Measurements from ENCODE around the gene VSTM2B. TPM values are rescaled to one million over a fixed set of nuclear protein-coding genes. Genes with fewer than 3 reads are reported as not detected.

VSTM2B gene
- polyA plus RNA-seq, 1 experiment, result not detected

DNA sequence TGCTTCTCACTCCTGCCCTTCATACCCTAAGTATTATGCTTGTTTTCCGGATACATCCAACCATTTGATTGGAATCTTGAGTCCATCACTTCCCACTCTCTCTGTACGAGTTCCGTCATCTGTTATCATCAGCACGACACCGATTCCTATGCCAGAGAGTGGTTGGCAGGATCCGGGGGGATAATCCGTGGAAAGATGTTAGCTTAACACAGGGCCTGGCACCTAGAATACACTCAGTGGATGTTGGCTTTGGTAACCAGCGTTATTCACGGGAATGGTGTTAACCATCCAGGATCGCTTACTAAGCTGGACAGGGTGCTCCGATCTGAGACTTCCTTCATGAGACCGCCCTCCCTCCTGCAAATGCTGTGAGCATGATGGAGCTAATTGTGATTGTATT, 12.4 kb downstream of the VSTM2B start:
- no peak for DNase-seq (ENCODE audit: low read depth, low spot score)
- POLR2A ChIA-PET, result no interaction called here
- CTCF ChIA-PET, result no interaction called here
- H3K9me3 ChIP-seq (ENCODE audit: control insufficient read depth, insufficient read depth, low read length), result peaks cover 5% of the 10 kb centered on the region; the same call in 1 of the 2 replicates
- H3K27me3 ChIP-seq (ENCODE audit: control insufficient read depth, insufficient read depth, low read length), result no peaks in the 10 kb centered on the region
- H3K4me3 ChIP-seq (ENCODE audit: low read depth, low read length), result no peak overlapping the region
- TF ChIP-seq, protein P1, sequence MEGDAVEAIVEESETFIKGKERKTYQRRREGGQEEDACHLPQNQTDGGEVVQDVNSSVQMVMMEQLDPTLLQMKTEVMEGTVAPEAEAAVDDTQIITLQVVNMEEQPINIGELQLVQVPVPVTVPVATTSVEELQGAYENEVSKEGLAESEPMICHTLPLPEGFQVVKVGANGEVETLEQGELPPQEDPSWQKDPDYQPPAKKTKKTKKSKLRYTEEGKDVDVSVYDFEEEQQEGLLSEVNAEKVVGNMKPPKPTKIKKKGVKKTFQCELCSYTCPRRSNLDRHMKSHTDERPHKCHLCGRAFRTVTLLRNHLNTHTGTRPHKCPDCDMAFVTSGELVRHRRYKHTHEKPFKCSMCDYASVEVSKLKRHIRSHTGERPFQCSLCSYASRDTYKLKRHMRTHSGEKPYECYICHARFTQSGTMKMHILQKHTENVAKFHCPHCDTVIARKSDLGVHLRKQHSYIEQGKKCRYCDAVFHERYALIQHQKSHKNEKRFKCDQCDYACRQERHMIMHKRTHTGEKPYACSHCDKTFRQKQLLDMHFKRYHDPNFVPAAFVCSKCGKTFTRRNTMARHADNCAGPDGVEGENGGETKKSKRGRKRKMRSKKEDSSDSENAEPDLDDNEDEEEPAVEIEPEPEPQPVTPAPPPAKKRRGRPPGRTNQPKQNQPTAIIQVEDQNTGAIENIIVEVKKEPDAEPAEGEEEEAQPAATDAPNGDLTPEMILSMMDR (IDR thresholded peaks at IDR 0.05; ENCODE audit: low read depth, low read length), result no peak
- no peak overlapping the region for H3K27ac ChIP-seq (ENCODE audit: low read depth, low read length)

DNA sequence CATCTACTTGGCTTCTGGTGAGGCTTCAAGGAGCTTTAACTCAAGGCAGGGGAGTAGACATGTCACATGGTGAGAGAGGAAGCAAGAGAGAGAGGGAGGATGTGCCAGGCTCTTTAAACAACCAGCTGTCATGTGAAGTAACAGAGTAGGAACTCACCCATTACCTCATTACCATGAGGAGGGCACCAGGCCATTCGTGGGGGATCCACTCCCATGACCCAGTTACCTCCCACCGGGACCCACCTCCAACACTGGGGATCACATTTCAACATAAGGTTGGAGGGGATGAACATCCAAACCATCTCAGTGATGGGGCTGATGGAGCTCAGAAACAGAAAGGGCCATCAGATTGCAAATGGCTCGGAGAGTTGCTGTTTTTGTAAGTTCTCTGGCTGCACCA, 12.9 kb downstream of the VSTM2B start:
- DNase-seq (ENCODE audit: low read depth, low spot score), result no peak
- CTCF ChIA-PET, result no interaction called here
- TF ChIP-seq, protein P1 (IDR thresholded peaks at IDR 0.05; ENCODE audit: low read depth, low read length), result no peak

DNA sequence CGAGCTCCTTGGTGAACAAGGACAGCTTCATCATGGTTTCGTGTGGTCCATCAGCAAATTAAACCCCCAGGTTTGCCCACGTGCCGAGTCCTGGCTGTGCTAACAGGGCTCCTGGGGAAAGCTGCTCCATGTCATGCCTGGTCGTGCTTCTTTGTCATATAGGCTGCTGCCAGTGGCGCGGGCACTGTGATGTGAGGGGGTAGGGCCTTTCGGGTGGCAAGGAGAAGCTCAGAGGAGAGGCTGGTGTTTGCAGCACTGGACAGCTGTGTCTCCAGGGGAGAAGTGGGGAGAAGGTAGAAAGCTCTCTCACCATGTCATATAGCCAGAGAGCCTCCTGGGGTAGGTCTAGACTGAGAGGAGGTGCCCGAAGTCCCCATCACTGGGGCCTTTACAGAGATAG, 13.3 kb downstream of the VSTM2B start:
- TF ChIP-seq, protein P1 (IDR thresholded peaks at IDR 0.05; ENCODE audit: low read depth, low read length), result no peak
- Histone ChIP-seq H3K27ac (ENCODE audit: low read depth, low read length) (no peak overlapping the region), H3K9me3 (ENCODE audit: control insufficient read depth, insufficient read depth, low read length) (peaks cover 5% of the 10 kb centered on the region; the same call in 1 of the 2 replicates), H3K27me3 (ENCODE audit: control insufficient read depth, insufficient read depth, low read length) (no peaks in the 10 kb centered on the region), H3K4me3 (ENCODE audit: low read depth, low read length) (no peak overlapping the region)
- no peak for DNase-seq (ENCODE audit: low read depth, low spot score)
- POLR2A ChIA-PET, result no interaction called here
- CTCF ChIA-PET, result no interaction called here

More for the DNA sequence above, 12.9 kb downstream of the VSTM2B start:
- Histone ChIP-seq H3K4me3 (ENCODE audit: low read depth, low read length) (no peak overlapping the region), H3K27me3 (ENCODE audit: control insufficient read depth, insufficient read depth, low read length) (no peaks in the 10 kb centered on the region), H3K9me3 (ENCODE audit: control insufficient read depth, insufficient read depth, low read length) (peaks cover 5% of the 10 kb centered on the region; the same call in 1 of the 2 replicates), H3K27ac (ENCODE audit: low read depth, low read length) (no peak overlapping the region)
- POLR2A ChIA-PET, result no interaction called here

DNA sequence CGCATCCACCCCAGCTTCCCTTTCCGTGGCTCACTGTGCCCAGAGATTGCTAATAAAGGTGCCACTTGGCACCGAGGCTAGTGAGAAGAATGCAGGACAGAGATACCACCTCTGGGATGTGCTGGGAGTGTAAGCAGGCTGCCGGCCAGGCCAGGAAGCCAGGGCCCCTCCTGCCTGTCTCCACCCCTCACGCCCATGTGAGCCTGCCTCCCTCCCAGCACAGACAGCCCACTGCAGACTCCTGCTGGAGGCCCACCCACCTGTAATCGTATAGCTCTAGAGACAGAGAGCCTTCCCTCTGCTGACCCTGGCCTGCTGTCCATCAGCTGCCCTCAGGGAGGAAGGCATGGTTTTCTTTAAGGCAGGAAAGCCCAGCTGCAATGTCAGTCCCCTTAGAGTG, 13.9 kb downstream of the VSTM2B start:
- DNase-seq (ENCODE audit: low read depth, low spot score), result no peak
- H3K4me3 ChIP-seq (ENCODE audit: low read depth, low read length), result no peak overlapping the region
- CTCF ChIA-PET, result no interaction called here

DNA sequence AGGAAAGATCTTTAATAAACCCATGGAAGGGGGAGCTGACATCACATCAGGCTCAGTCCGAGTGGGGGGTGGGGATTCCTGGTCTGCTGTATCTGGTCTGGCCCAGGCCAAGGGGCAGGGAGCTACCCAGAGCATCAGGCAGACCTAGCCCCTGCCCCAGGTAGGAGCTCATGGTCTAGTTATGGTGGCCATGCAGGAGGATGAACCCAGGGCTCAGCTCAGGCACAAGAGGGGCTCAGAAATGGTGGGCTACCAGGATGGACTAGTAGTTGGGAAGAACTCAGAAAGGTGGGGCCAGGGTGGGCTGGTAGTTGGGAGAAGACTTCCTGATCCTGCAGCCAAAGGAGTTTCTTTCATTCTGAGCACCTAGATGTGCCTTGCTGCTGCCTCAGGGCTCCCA, 14.3 kb downstream of the VSTM2B start:
- no peaks in the 10 kb centered on the region for H3K27me3 ChIP-seq (ENCODE audit: control insufficient read depth, insufficient read depth, low read length)
- no peak overlapping the region for H3K4me3 ChIP-seq (ENCODE audit: low read depth, low read length)
- H3K9me3 ChIP-seq (ENCODE audit: control insufficient read depth, insufficient read depth, low read length), result peaks cover 11% of the 10 kb centered on the region; the same call in 1 of the 2 replicates
- TF ChIP-seq, protein P1 (IDR thresholded peaks at IDR 0.05; ENCODE audit: low read depth, low read length), result no peak
- CTCF ChIA-PET, result no interaction called here
- no peak overlapping the region for H3K27ac ChIP-seq (ENCODE audit: low read depth, low read length)
- POLR2A ChIA-PET, result no interaction called here
- no peak for DNase-seq (ENCODE audit: low read depth, low spot score)

More for the DNA sequence above, 13.9 kb downstream of the VSTM2B start:
- Histone ChIP-seq H3K27me3 (ENCODE audit: control insufficient read depth, insufficient read depth, low read length) (no peaks in the 10 kb centered on the region), H3K9me3 (ENCODE audit: control insufficient read depth, insufficient read depth, low read length) (peaks cover 7% of the 10 kb centered on the region; the same call in 1 of the 2 replicates), H3K27ac (ENCODE audit: low read depth, low read length) (no peak overlapping the region)
- POLR2A ChIA-PET, result no interaction called here
- TF ChIP-seq, protein P1 (IDR thresholded peaks at IDR 0.05; ENCODE audit: low read depth, low read length), result no peak

Measured in AG04450 (cell line).